ENCODE measurements around the gene DLGAP4.

The DLGAP4 gene

GRCh38 chr20:36298061-36298460 is 8.1 kb upstream of the DLGAP4 start:
- Histone ChIP-seq H3K4me1 (ENCODE audit: control insufficient read depth, low read length) (no peaks in the 10 kb centered on the region), H3K36me3 (ENCODE audit: control insufficient read depth, low read length) (no peaks in the 10 kb centered on the region), H3K9me2 (replicated peaks; ENCODE audit: control insufficient read depth, low read length) (no peaks in the 10 kb centered on the region), H3K27ac (ENCODE audit: low read depth, low read length) (no peak overlapping the region), H3K79me2 (ENCODE audit: control insufficient read depth, low read length) (no peaks in the 10 kb centered on the region), H3F3A (ENCODE audit: control insufficient read depth, insufficient read depth) (no peaks in the 10 kb centered on the region), H3K4me2 (ENCODE audit: low read length) (no peak overlapping the region), H4K20me1 (ENCODE audit: control insufficient read depth, insufficient read depth, low read depth, low read length) (no peaks in the 10 kb centered on the region), H3K9me3 (ENCODE audit: control insufficient read depth, insufficient read depth, low read length) (no peaks in the 10 kb centered on the region), H3K27me3 (ENCODE audit: control insufficient read depth, low read length) (peaks cover 14% of the 10 kb centered on the region), H3K4me3 (ENCODE audit: low read length) (no peak overlapping the region)
- TF ChIP-seq CTCF (IDR thresholded peaks at IDR 0.05; ENCODE audit: low read depth, low read length, poor library complexity, severe bottlenecking) (no peak), EZH2phosphoT487 (IDR thresholded peaks at IDR 0.05; ENCODE audit: borderline replicate concordance, low read length) (no peak)

- Histone ChIP-seq H3K4me3 (ENCODE audit: low read length) (no peak overlapping the region), H3F3A (ENCODE audit: control insufficient read depth, insufficient read depth) (no peaks in the 10 kb centered on the region), H3K9me3 (ENCODE audit: control insufficient read depth, insufficient read depth, low read length) (no peaks in the 10 kb centered on the region), H3K79me2 (ENCODE audit: control insufficient read depth, low read length) (no peaks in the 10 kb centered on the region), H3K27me3 (ENCODE audit: control insufficient read depth, low read length) (peaks cover 21% of the 10 kb centered on the region), H3K27ac (ENCODE audit: low read depth, low read length) (no peak overlapping the region), H3K9me2 (replicated peaks; ENCODE audit: control insufficient read depth, low read length) (no peaks in the 10 kb centered on the region), H4K20me1 (ENCODE audit: control insufficient read depth, insufficient read depth, low read depth, low read length) (no peaks in the 10 kb centered on the region), H3K36me3 (ENCODE audit: control insufficient read depth, low read length) (no peaks in the 10 kb centered on the region), H3K4me1 (ENCODE audit: control insufficient read depth, low read length) (no peaks in the 10 kb centered on the region), H3K4me2 (ENCODE audit: low read length) (no peak overlapping the region)
- TF ChIP-seq EZH2phosphoT487 (IDR thresholded peaks at IDR 0.05; ENCODE audit: borderline replicate concordance, low read length), result no peak
- no peak for TF ChIP-seq CTCF (IDR thresholded peaks at IDR 0.05; ENCODE audit: low read depth, low read length, poor library complexity, severe bottlenecking)
Observed at GRCh38 chr20:36298795-36299339, 7.3 kb upstream of the DLGAP4 start.

- H3K9me2 ChIP-seq (replicated peaks; ENCODE audit: control insufficient read depth, low read length), result no peaks in the 10 kb centered on the region
- H3K27me3 ChIP-seq (ENCODE audit: control insufficient read depth, low read length), result peaks cover 23% of the 10 kb centered on the region
- H3K4me2 ChIP-seq (ENCODE audit: low read length), result no peak overlapping the region
- H3K79me2 ChIP-seq (ENCODE audit: control insufficient read depth, low read length), result no peaks in the 10 kb centered on the region
- no peak overlapping the region for H3K27ac ChIP-seq (ENCODE audit: low read depth, low read length)
- H3F3A ChIP-seq (ENCODE audit: control insufficient read depth, insufficient read depth), result peaks cover under 1% of the 10 kb centered on the region; the same call in 1 of the 2 replicates
- H3K9me3 ChIP-seq (ENCODE audit: control insufficient read depth, insufficient read depth, low read length), result no peaks in the 10 kb centered on the region
- no peaks in the 10 kb centered on the region for H3K4me1 ChIP-seq (ENCODE audit: control insufficient read depth, low read length)
- no peak for TF ChIP-seq CTCF (IDR thresholded peaks at IDR 0.05; ENCODE audit: low read depth, low read length, poor library complexity, severe bottlenecking)
- no peak for TF ChIP-seq EZH2phosphoT487 (IDR thresholded peaks at IDR 0.05; ENCODE audit: borderline replicate concordance, low read length)
- H4K20me1 ChIP-seq (ENCODE audit: control insufficient read depth, insufficient read depth, low read depth, low read length), result no peaks in the 10 kb centered on the region
- H3K36me3 ChIP-seq (ENCODE audit: control insufficient read depth, low read length), result no peaks in the 10 kb centered on the region
- no peak overlapping the region for H3K4me3 ChIP-seq (ENCODE audit: low read length)
Observed at GRCh38 chr20:36299459-36299858, 6.7 kb upstream of the DLGAP4 start.

Data from DOHH2 (cell line).